BJ (cell line): ENCODE results near the gene MVB12B. TPM values are rescaled to one million over a fixed set of nuclear protein-coding genes. Genes with fewer than 3 reads are reported as not detected.

Experiments used
- CTCF ChIA-PET: fragments of 350-600 bp; formaldehyde crosslinking; extraction: SDS; loops from one replicate; lab custom pipeline; 2021; ENCODE audit warnings: antibody characterized with exemption, inconsistent platforms; lab: Yijun Ruan, JAX
- POLR2A ChIA-PET: fragments of 300-600 bp; sonication (Branson Sonifier 250); formaldehyde crosslinking; extraction: SDS; loops from one replicate; lab custom pipeline; 2021; ENCODE audit warnings: antibody characterized with exemption; lab: Charles Lee
- DNase-seq: peaks from one replicate; pipeline ENCODE4 v3.0.0-alpha.2; 2011; ENCODE audit warnings: low read depth
- H3K27me3 ChIP-seq: 2 replicates; pipeline ENCODE4 v1.6.0; 2011; ENCODE audit warnings: low read length; ENCODE audit not compliant: control insufficient read depth, insufficient read depth
- H3K36me3 ChIP-seq: 2 replicates; pipeline ENCODE4 v1.5.1; 2011; ENCODE audit warnings: low read length; ENCODE audit not compliant: control insufficient read depth, insufficient read depth
- H3K4me3 ChIP-seq: 2 replicates; pipeline ENCODE4 v1.5.1; 2011; ENCODE audit warnings: low read depth, mild to moderate bottlenecking, control low read depth, low read length
- polyA plus RNA-seq: library from polyadenylated mRNA; depleted of rRNA; stranded (reverse); fragments of >200 nt; gene quantifications from 2 replicates; pipeline ENCODE4 v1.2.3, GENCODE V29; 2011
- TF ChIP-seq, protein P1 (sequence below): IDR thresholded peaks from 2 replicates; pipeline ENCODE4 v1.5.1; 2011; ENCODE audit warnings: low read depth, mild to moderate bottlenecking, control low read depth, inconsistent platforms, low read length, moderate library complexity; ENCODE audit not compliant: insufficient read depth

MVB12B gene
- polyA plus RNA-seq, 1 experiment: 2.7 TPM

DNA sequence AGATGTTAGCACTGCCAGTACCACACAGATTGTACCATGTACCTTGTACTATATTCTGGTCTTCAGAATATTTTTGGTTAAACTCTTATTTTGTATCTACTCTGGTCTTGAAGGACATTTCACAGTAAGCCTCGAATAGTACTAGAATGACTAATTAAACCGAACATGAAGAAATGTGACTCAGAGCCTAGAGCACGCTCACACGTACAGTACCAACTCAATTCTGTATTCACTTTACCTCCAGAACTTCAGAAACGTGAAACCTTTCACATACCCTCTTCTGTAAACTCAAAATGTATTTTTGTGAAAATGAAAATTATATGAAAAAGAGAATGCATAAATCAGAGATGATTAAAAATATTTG is 112.8 kb downstream of the MVB12B start:
- TF ChIP-seq, protein P1, sequence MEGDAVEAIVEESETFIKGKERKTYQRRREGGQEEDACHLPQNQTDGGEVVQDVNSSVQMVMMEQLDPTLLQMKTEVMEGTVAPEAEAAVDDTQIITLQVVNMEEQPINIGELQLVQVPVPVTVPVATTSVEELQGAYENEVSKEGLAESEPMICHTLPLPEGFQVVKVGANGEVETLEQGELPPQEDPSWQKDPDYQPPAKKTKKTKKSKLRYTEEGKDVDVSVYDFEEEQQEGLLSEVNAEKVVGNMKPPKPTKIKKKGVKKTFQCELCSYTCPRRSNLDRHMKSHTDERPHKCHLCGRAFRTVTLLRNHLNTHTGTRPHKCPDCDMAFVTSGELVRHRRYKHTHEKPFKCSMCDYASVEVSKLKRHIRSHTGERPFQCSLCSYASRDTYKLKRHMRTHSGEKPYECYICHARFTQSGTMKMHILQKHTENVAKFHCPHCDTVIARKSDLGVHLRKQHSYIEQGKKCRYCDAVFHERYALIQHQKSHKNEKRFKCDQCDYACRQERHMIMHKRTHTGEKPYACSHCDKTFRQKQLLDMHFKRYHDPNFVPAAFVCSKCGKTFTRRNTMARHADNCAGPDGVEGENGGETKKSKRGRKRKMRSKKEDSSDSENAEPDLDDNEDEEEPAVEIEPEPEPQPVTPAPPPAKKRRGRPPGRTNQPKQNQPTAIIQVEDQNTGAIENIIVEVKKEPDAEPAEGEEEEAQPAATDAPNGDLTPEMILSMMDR: no peak
- ChIA-PET CTCF (interaction anchor here (1.1 to 1.7 kb wide), 2 partner anchors 26 to 51 kb away, joined by 3 to 5 read pairs; no protein-coding TSS in a partner anchor), POLR2A (no interaction called here)
- Histone ChIP-seq H3K4me3 (no peak overlapping the region), H3K36me3 (no peaks in the 10 kb centered on the region), H3K27me3 (no peaks in the 10 kb centered on the region)
- peak; percentile 18 for DNase-seq

GRCh38 chr9:126439883-126440653 is 113.4 kb downstream of the MVB12B start:
- CTCF ChIA-PET: interaction anchor here (0.6 to 1.7 kb wide), 3 partner anchors 25 to 51 kb away, joined by 3 to 5 read pairs (median 3); no protein-coding TSS in a partner anchor
- DNase-seq: no peak
- TF ChIP-seq, protein P1: no peak
- POLR2A ChIA-PET: no interaction called here
- no peak overlapping the region for H3K4me3 ChIP-seq
- no peaks in the 10 kb centered on the region for H3K27me3 ChIP-seq
- H3K36me3 ChIP-seq: no peaks in the 10 kb centered on the region

- ChIA-PET POLR2A (no interaction called here), CTCF (interaction anchor here (0.6 to 1.7 kb wide), 5 partner anchors 16 to 142 kb away, joined by 3 to 6 read pairs (median 4); no protein-coding TSS in a partner anchor)
- no peaks in the 10 kb centered on the region for H3K27me3 ChIP-seq
- TF ChIP-seq, protein P1: no peak
- DNase-seq: no peak
- no peak overlapping the region for H3K4me3 ChIP-seq
- no peaks in the 10 kb centered on the region for H3K36me3 ChIP-seq
Observed at GRCh38 chr9:126440940-126441339, 114.3 kb downstream of the MVB12B start.

DNA sequence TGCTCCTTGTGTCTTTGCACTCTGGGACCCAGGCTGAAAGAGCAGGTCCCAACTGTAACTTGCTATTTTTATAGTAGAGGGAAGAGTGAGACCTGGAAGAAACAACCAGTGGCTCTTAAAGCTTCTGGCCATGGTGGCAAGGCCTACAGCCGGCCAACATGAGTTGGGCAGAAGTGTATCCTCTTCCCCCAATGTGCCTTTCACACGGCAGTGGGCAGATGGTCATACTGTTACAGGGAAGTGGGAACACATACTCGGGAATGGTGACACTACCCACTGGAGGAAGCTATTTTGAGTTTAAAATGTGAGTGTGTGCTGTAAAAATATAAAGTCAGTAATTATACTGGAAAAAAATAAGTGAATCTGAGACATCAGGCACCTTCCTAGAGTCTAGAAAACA is 116.0 kb downstream of the MVB12B start:
- TF ChIP-seq, protein P1: no peak
- CTCF ChIA-PET: interaction anchor here (1.7 kb wide), 1 partner anchor 14 kb away, joined by 6 read pairs; no protein-coding TSS in a partner anchor
- no peaks in the 10 kb centered on the region for H3K27me3 ChIP-seq
- POLR2A ChIA-PET: no interaction called here
- DNase-seq: no peak
- H3K36me3 ChIP-seq: no peaks in the 10 kb centered on the region
- H3K4me3 ChIP-seq: no peak overlapping the region

- Histone ChIP-seq H3K36me3 (no peaks in the 10 kb centered on the region), H3K4me3 (no peak overlapping the region), H3K27me3 (no peaks in the 10 kb centered on the region)
- no peak for DNase-seq
- ChIA-PET POLR2A (no interaction called here), CTCF (interaction anchor here (0.6 kb wide), 1 partner anchor 31 kb away, joined by 3 read pairs; no protein-coding TSS in a partner anchor)
- TF ChIP-seq, protein P1: no peak
Observed at GRCh38 chr9:126443144-126443543, 116.5 kb downstream of the MVB12B start.
